Activated T-cell treated with anti-CD3 and anti-CD28 coated beads, Interleukin-2, amount 50 U/mL, for 72 hours (primary cell): ENCODE results near the gene MAPK8. TPM values are rescaled to one million over a fixed set of nuclear protein-coding genes. Genes with fewer than 3 reads are reported as not detected.

Experiments
- ATAC-seq, 2 donors: fragments of 150-1000 bp; cut with Tn5 transposase; replicated peaks in 1 of 2; 2 replicates each; pipeline ENCODE4 v1.10.0; 2021; ENCODE audit warnings: moderate library complexity in 2 of 2, mild to moderate bottlenecking in 1 of 2
- DNase-seq, 2 donors: peaks; one replicate each; pipeline ENCODE4 v3.0.0; 2021 to 2022; ENCODE audit warnings: mixed read lengths in 1 of 2
- H3K27ac Mint-ChIP-seq: one replicate; pipeline ENCODE4 v1.8.0; 2022; ENCODE audit warnings: mild to moderate bottlenecking, moderate library complexity, mixed read lengths
- H3K27me3 Mint-ChIP-seq: one replicate; pipeline ENCODE4 v1.8.0; 2022; ENCODE audit warnings: low read depth, mixed read lengths
- H3K36me3 Mint-ChIP-seq, 2 donors: one replicate each; pipeline ENCODE4 v1.8.0; 2022; ENCODE audit warnings: mixed read lengths in 2 of 2, mild to moderate bottlenecking in 1 of 2; ENCODE audit not compliant: insufficient read depth in 2 of 2
- H3K4me1 Mint-ChIP-seq: one replicate; pipeline ENCODE4 v1.8.0; 2022; ENCODE audit warnings: low read depth, mixed read lengths
- H3K4me3 Mint-ChIP-seq, 2 donors: one replicate each; pipeline ENCODE4 v1.8.0; 2022; ENCODE audit warnings: mild to moderate bottlenecking in 2 of 2, mixed read lengths in 2 of 2, moderate library complexity in 2 of 2
- H3K9me3 Mint-ChIP-seq, 2 donors: one replicate each; pipeline ENCODE4 v1.8.0; 2022; ENCODE audit warnings: mixed read lengths in 2 of 2
- total RNA-seq, 2 donors: library from RNA; stranded (reverse); gene quantifications; one replicate each; pipeline ENCODE4 v1.2.3, GENCODE V29; 2022

The MAPK8 gene
- total RNA-seq, 2 donors from 2014 or later: 43.3 to 60.2 TPM

- no peak for ATAC-seq
- no peak for DNase-seq
- H3K27me3 Mint-ChIP-seq: peaks cover 14% of the 10 kb centered on the region
- no peaks in the 10 kb centered on the region for H3K4me1 Mint-ChIP-seq
- no peak overlapping the region for H3K27ac Mint-ChIP-seq
- no peaks in the 10 kb centered on the region for H3K9me3 Mint-ChIP-seq
- H3K36me3 Mint-ChIP-seq: no peaks in the 10 kb centered on the region
- H3K4me3 Mint-ChIP-seq: no peak overlapping the region
These were observed 166.1 kb downstream of the MAPK8 start for GRCh38 chr10:48472501-48473069.

GRCh38 chr10:48473704-48474103 lies 167.2 kb downstream of the MAPK8 start:
- no peaks in the 10 kb centered on the region for H3K4me1 Mint-ChIP-seq
- no peak for ATAC-seq

GRCh38 chr10:48474765-48475365 lies 168.4 kb downstream of the MAPK8 start:
- H3K27ac Mint-ChIP-seq: no peak overlapping the region
- H3K4me3 Mint-ChIP-seq: no peak overlapping the region
- no peaks in the 10 kb centered on the region for H3K9me3 Mint-ChIP-seq
- DNase-seq: no peak
- H3K36me3 Mint-ChIP-seq: no peaks in the 10 kb centered on the region
- no peaks in the 10 kb centered on the region for H3K4me1 Mint-ChIP-seq
- ATAC-seq: no peak
- peaks cover 19% of the 10 kb centered on the region for H3K27me3 Mint-ChIP-seq

More at GRCh38 chr10:48473704-48474103, 167.2 kb downstream of the MAPK8 start:
- Mint-ChIP-seq H3K9me3 (no peaks in the 10 kb centered on the region), H3K27me3 (peaks cover 14% of the 10 kb centered on the region), H3K4me3 (no peak overlapping the region), H3K27ac (no peak overlapping the region), H3K36me3 (no peaks in the 10 kb centered on the region)
- DNase-seq: no peak

GRCh38 chr10:48475943-48476278 lies 169.4 kb downstream of the MAPK8 start:
- no peaks in the 10 kb centered on the region for H3K36me3 Mint-ChIP-seq
- H3K4me3 Mint-ChIP-seq: no peak overlapping the region
- H3K27me3 Mint-ChIP-seq: peaks cover 19% of the 10 kb centered on the region
- no peak for DNase-seq
- no peak overlapping the region for H3K27ac Mint-ChIP-seq
- no peaks in the 10 kb centered on the region for H3K9me3 Mint-ChIP-seq
- H3K4me1 Mint-ChIP-seq: no peaks in the 10 kb centered on the region
- ATAC-seq: no peak

- no peak for DNase-seq
- Mint-ChIP-seq H3K27me3 (peaks cover 19% of the 10 kb centered on the region), H3K9me3 (no peaks in the 10 kb centered on the region), H3K27ac (no peak overlapping the region), H3K4me1 (no peaks in the 10 kb centered on the region), H3K4me3 (no peak overlapping the region), H3K36me3 (no peaks in the 10 kb centered on the region)
- ATAC-seq: no peak
These were observed 170.0 kb downstream of the MAPK8 start for GRCh38 chr10:48476279-48476982.

- Mint-ChIP-seq H3K9me3 (no peaks in the 10 kb centered on the region), H3K4me3 (no peak overlapping the region), H3K27me3 (peaks cover 19% of the 10 kb centered on the region), H3K36me3 (no peaks in the 10 kb centered on the region), H3K27ac (no peak overlapping the region), H3K4me1 (no peaks in the 10 kb centered on the region)
- ATAC-seq (no peak), DNase-seq (no peak)
These were observed 170.7 kb downstream of the MAPK8 start for GRCh38 chr10:48477141-48477540.

GRCh38 chr10:48477616-48478015 lies 171.1 kb downstream of the MAPK8 start:
- DNase-seq (no peak), ATAC-seq (no peak)
- H3K4me1 Mint-ChIP-seq: no peaks in the 10 kb centered on the region
- no peaks in the 10 kb centered on the region for H3K9me3 Mint-ChIP-seq
- no peak overlapping the region for H3K27ac Mint-ChIP-seq
- H3K4me3 Mint-ChIP-seq: no peak overlapping the region
- peaks cover 19% of the 10 kb centered on the region for H3K27me3 Mint-ChIP-seq
- H3K36me3 Mint-ChIP-seq: no peaks in the 10 kb centered on the region

- Mint-ChIP-seq H3K4me3 (no peak overlapping the region), H3K27ac (no peak overlapping the region), H3K36me3 (no peaks in the 10 kb centered on the region), H3K4me1 (no peaks in the 10 kb centered on the region), H3K27me3 (peaks cover 19% of the 10 kb centered on the region), H3K9me3 (no peaks in the 10 kb centered on the region)
- DNase-seq (no peak), ATAC-seq (no peak)
These were observed 172.0 kb downstream of the MAPK8 start for GRCh38 chr10:48478469-48478868.

GRCh38 chr10:48478980-48479811 lies 172.7 kb downstream of the MAPK8 start:
- no peaks in the 10 kb centered on the region for H3K4me1 Mint-ChIP-seq
- no peaks in the 10 kb centered on the region for H3K9me3 Mint-ChIP-seq
- no peaks in the 10 kb centered on the region for H3K36me3 Mint-ChIP-seq
- H3K27ac Mint-ChIP-seq: no peak overlapping the region
- H3K4me3 Mint-ChIP-seq: no peak overlapping the region
- DNase-seq (no peak), ATAC-seq (no peak)
- H3K27me3 Mint-ChIP-seq: peaks cover 19% of the 10 kb centered on the region

- Mint-ChIP-seq H3K4me1 (no peaks in the 10 kb centered on the region), H3K9me3 (no peaks in the 10 kb centered on the region), H3K36me3 (no peaks in the 10 kb centered on the region), H3K27me3 (peaks cover 10% of the 10 kb centered on the region), H3K4me3 (no peak overlapping the region), H3K27ac (no peak overlapping the region)
- DNase-seq (no peak), ATAC-seq (no peak)
These were observed 174.2 kb downstream of the MAPK8 start for GRCh38 chr10:48480397-48481374.

GRCh38 chr10:48481385-48481784 lies 174.9 kb downstream of the MAPK8 start:
- no peak for ATAC-seq
- no peaks in the 10 kb centered on the region for H3K4me1 Mint-ChIP-seq
- no peak overlapping the region for H3K27ac Mint-ChIP-seq
- H3K27me3 Mint-ChIP-seq: peaks cover 4% of the 10 kb centered on the region
- DNase-seq: no peak
- H3K9me3 Mint-ChIP-seq: no peaks in the 10 kb centered on the region
- no peak overlapping the region for H3K4me3 Mint-ChIP-seq
- H3K36me3 Mint-ChIP-seq: no peaks in the 10 kb centered on the region

GRCh38 chr10:48482207-48482606 lies 175.7 kb downstream of the MAPK8 start:
- no peak for ATAC-seq
- Mint-ChIP-seq H3K4me3 (no peak overlapping the region), H3K9me3 (no peaks in the 10 kb centered on the region), H3K36me3 (no peaks in the 10 kb centered on the region), H3K27ac (no peak overlapping the region), H3K27me3 (peaks cover 4% of the 10 kb centered on the region), H3K4me1 (no peaks in the 10 kb centered on the region)
- no peak for DNase-seq
